Vagina (tissue), 2 donors: ENCODE measurements around the gene KRT3. TPM values are rescaled to one million over a fixed set of nuclear protein-coding genes. Genes with fewer than 3 reads are reported as not detected.

Source experiments
- DNase-seq, 2 donors: peaks; one replicate each; pipeline ENCODE4 v3.0.0-alpha.2; 2017; ENCODE audit errors: extremely low spot score in 2 of 2
- H3K27ac ChIP-seq: fragments of 200-600 bp; sonication (generic); one replicate; pipeline ENCODE4 v1.5.1; 2019
- H3K27me3 ChIP-seq: fragments of 200-600 bp; sonication (generic); one replicate; pipeline ENCODE4 v1.5.1; 2019
- H3K36me3 ChIP-seq, 2 donors: fragments of 200-600 bp; sonication (generic); one replicate each; pipeline ENCODE4 v1.5.1; 2017 to 2019
- H3K4me1 ChIP-seq: fragments of 200-600 bp; sonication (generic); one replicate; pipeline ENCODE4 v1.5.1; 2019
- H3K4me3 ChIP-seq, 2 donors: fragments of 200-600 bp; sonication (generic); 1 replicate in 1 of 2; 2 replicates in 1 of 2; pipeline ENCODE4 v1.5.1; 2016 to 2019
- H3K9me3 ChIP-seq: fragments of 200-600 bp; sonication (generic); one replicate; pipeline ENCODE4 v1.5.1; 2019
- CTCF ChIP-seq, 3 experiments: fragments of 450-650 bp in 2 of 3; fragments of 200-600 bp in 1 of 3; sonication (generic) in 1 of 3; IDR thresholded peaks; one replicate each; pipeline ENCODE4 v1.5.1; 2017 to 2019; ENCODE audit warnings: antibody characterized with exemption in 3 of 3, mild to moderate bottlenecking in 2 of 3, moderate library complexity in 2 of 3
- POLR2A ChIP-seq, 2 donors: fragments of 450-650 bp; IDR thresholded peaks; one replicate each; pipeline ENCODE4 v1.6.1; 2017; ENCODE audit warnings: antibody characterized with exemption in 2 of 2, mild to moderate bottlenecking in 2 of 2, moderate library complexity in 2 of 2
- POLR2AphosphoS5 ChIP-seq, 2 donors: sonication (generic); formaldehyde crosslinking; IDR thresholded peaks; one replicate each; pipeline ENCODE4 v1.9.0; 2017; ENCODE audit warnings: antibody characterized with exemption in 2 of 2, mild to moderate bottlenecking in 2 of 2, low read depth in 1 of 2; ENCODE audit not compliant: insufficient read depth in 1 of 2
- intact Hi-C: fragments of 100-400 bp; cut with DNase I; formaldehyde crosslinking; loops from one replicate; pipeline ENCODE4 v1.15.1; 2023
- total RNA-seq: library from RNA; depleted of rRNA; stranded (reverse); fragments of >200 nt; gene quantifications from one replicate; pipeline ENCODE4 v1.2.3, GENCODE V29; 2016

The KRT3 gene
- total RNA-seq, 1 donor from 2014 or later, result not detected

GRCh38 chr12:52806821-52807543, 11.1 kb upstream of the KRT3 start:
- TF ChIP-seq POLR2AphosphoS5 (IDR thresholded peaks at IDR 0.05; ENCODE audit: insufficient read depth in 1 of 2, low read depth in 1 of 2) (no peak), POLR2A (IDR thresholded peaks at IDR 0.05) (no peak), CTCF (IDR thresholded peaks at IDR 0.05) (no peak)
- no peak for DNase-seq
- H3K4me3 ChIP-seq, result no peak overlapping the region
- H3K36me3 ChIP-seq, result no peaks in the 10 kb centered on the region
- no peaks in the 10 kb centered on the region for H3K4me1 ChIP-seq
- intact Hi-C loops, result no loop called here
- no peaks in the 10 kb centered on the region for H3K27me3 ChIP-seq
- H3K9me3 ChIP-seq, result no peaks in the 10 kb centered on the region
- H3K27ac ChIP-seq, result no peak overlapping the region

GRCh38 chr12:52806169-52806811, 10.4 kb upstream of the KRT3 start:
- Histone ChIP-seq H3K9me3 (no peaks in the 10 kb centered on the region), H3K4me3 (no peak overlapping the region), H3K27ac (no peak overlapping the region), H3K27me3 (no peaks in the 10 kb centered on the region), H3K4me1 (no peaks in the 10 kb centered on the region), H3K36me3 (no peaks in the 10 kb centered on the region)
- no peak for TF ChIP-seq POLR2A (IDR thresholded peaks at IDR 0.05)
- TF ChIP-seq POLR2AphosphoS5 (IDR thresholded peaks at IDR 0.05; ENCODE audit: insufficient read depth in 1 of 2, low read depth in 1 of 2), result no peak
- no peak for TF ChIP-seq CTCF (IDR thresholded peaks at IDR 0.05)
- DNase-seq, result no peak
- intact Hi-C loops, result no loop called here

- Histone ChIP-seq H3K4me3 (no peak overlapping the region), H3K27me3 (no peaks in the 10 kb centered on the region), H3K9me3 (no peaks in the 10 kb centered on the region), H3K36me3 (no peaks in the 10 kb centered on the region), H3K4me1 (peaks cover 1% of the 10 kb centered on the region), H3K27ac (no peak overlapping the region)
- no peak for DNase-seq
- TF ChIP-seq CTCF (IDR thresholded peaks at IDR 0.05), result no peak
- intact Hi-C loops, result no loop called here
Observed at GRCh38 chr12:52805739-52806138, 9.8 kb upstream of the KRT3 start.

- Histone ChIP-seq H3K4me3 (no peak overlapping the region), H3K36me3 (no peaks in the 10 kb centered on the region), H3K27ac (no peak overlapping the region), H3K9me3 (no peaks in the 10 kb centered on the region), H3K4me1 (peaks cover 8% of the 10 kb centered on the region), H3K27me3 (no peaks in the 10 kb centered on the region)
- TF ChIP-seq CTCF (IDR thresholded peaks at IDR 0.05) (no peak), POLR2AphosphoS5 (IDR thresholded peaks at IDR 0.05; ENCODE audit: insufficient read depth in 1 of 2, low read depth in 1 of 2) (no peak), POLR2A (IDR thresholded peaks at IDR 0.05) (no peak)
- intact Hi-C loops, result no loop called here
- DNase-seq, result no peak
Observed at GRCh38 chr12:52805000-52805399, 9.1 kb upstream of the KRT3 start.

- Histone ChIP-seq H3K27me3 (no peaks in the 10 kb centered on the region), H3K4me3 (no peak overlapping the region), H3K4me1 (peaks cover 12% of the 10 kb centered on the region), H3K9me3 (no peaks in the 10 kb centered on the region), H3K27ac (no peak overlapping the region), H3K36me3 (no peaks in the 10 kb centered on the region)
- TF ChIP-seq CTCF (IDR thresholded peaks at IDR 0.05), result no peak
- no peak for TF ChIP-seq POLR2AphosphoS5 (IDR thresholded peaks at IDR 0.05; ENCODE audit: insufficient read depth in 1 of 2, low read depth in 1 of 2)
- no peak for TF ChIP-seq POLR2A (IDR thresholded peaks at IDR 0.05)
- no peak for DNase-seq
- intact Hi-C loops, result no loop called here
Observed at GRCh38 chr12:52802442-52802841, 6.5 kb upstream of the KRT3 start.
